ENCODE measurements around the gene CCDC152. TPM values are rescaled to one million over a fixed set of nuclear protein-coding genes. Genes with fewer than 3 reads are reported as not detected.

Gene CCDC152
- total RNA-seq, 6 donors from 2014 or later = 0.11 to 8.4 (median 0.58) TPM

- DNase-seq (no peak), ATAC-seq (ENCODE audit: low FRiP score in 2 of 2) (no peak)
- Histone ChIP-seq H3K27me3 (no peaks in the 10 kb centered on the region), H3K27ac (peak overlapping the region in 1 of 4 donors; percentile 43), H3K9me3 (no peaks in the 10 kb centered on the region), H3K4me1 (peaks cover 8 to 30% (median 13%) of the 10 kb centered on the region in 4 donors), H3K4me3 (peak overlapping the region in 1 of 4 donors; percentile 1), H3K36me3 (peaks cover 20 to 72% (median 21%) of the 10 kb centered on the region in 4 donors)
- WGBS, 2 donors = 43% methylated on average over 2 of the region's 2 CpGs
- TF ChIP-seq POLR2AphosphoS5 (IDR thresholded peaks at IDR 0.05) (no peak), EP300 (IDR thresholded peaks at IDR 0.05) (no peak), POLR2A (IDR thresholded peaks at IDR 0.05) (no peak), CTCF (IDR thresholded peaks at IDR 0.05) (no peak)
Observed at GRCh38 chr5:42806004-42806700, 49.5 kb downstream of the CCDC152 start.

- Histone ChIP-seq H3K27ac (peak overlapping the region in 1 of 4 donors; percentile 43), H3K4me1 (peaks cover 8 to 30% (median 13%) of the 10 kb centered on the region in 4 donors), H3K36me3 (peaks cover 14 to 66% (median 18%) of the 10 kb centered on the region in 4 donors), H3K4me3 (peak overlapping the region in 2 of 4 donors; percentile 56 to 64), H3K9me3 (no peaks in the 10 kb centered on the region), H3K27me3 (no peaks in the 10 kb centered on the region)
- no peak for TF ChIP-seq POLR2AphosphoS5 (IDR thresholded peaks at IDR 0.05)
- TF ChIP-seq CTCF (IDR thresholded peaks at IDR 0.05) = no peak
- no peak for TF ChIP-seq POLR2A (IDR thresholded peaks at IDR 0.05)
- no peak for TF ChIP-seq EP300 (IDR thresholded peaks at IDR 0.05)
- WGBS, 2 donors = 65 to 71% methylated on average over 3 of the region's 3 CpGs
- DNase-seq = no peak
- no peak for ATAC-seq (ENCODE audit: low FRiP score in 2 of 2)
Observed at GRCh38 chr5:42806701-42807262, 50.2 kb downstream of the CCDC152 start.

DNA sequence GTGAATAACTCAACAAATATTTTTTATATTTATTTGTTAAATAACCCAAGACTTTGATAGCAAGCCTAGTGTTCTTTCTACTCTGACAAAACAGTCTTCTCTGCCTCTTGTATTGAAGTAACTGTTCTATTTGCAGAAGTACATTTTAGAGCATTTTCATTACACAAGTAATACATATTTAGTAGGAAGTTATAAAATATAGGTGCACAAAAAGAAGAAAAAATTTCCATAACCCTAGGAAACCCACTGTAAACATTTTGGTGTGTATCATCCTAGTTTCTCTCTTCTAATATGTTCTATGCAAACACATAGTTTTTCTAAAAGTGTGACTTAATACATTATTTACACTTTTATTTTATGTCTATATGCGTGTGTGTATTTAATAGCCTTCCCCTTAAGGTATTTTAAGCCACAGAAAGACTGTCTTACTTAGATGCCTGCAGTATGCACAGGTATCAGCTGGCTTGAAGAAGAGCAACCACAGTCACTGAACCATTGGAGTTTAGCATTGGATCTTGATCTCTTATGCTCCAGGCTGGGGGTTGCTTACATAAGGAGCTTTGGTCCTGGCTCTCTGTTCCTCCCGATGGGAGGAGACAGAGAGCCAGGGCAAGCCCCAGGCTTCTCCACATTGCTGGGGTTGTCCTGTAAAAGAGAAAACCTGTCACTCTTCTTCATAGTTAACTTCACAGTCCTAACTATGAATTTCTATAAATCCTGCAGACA, 51.3 kb downstream of the CCDC152 start:
- DNase-seq = peak in 1 of 2 donors; percentile 33
- WGBS, 2 donors = 50 to 80% methylated on average over 1 to 2 of the region's 2 CpGs
- Histone ChIP-seq H3K36me3 (peaks cover 4 to 55% (median 12%) of the 10 kb centered on the region in 4 donors), H3K27ac (peak overlapping the region in 2 of 4 donors; percentile 11 to 34), H3K27me3 (no peaks in the 10 kb centered on the region), H3K9me3 (no peaks in the 10 kb centered on the region), H3K4me3 (peak overlapping the region; percentile 10 to 64 (median 49)), H3K4me1 (peaks cover 9 to 36% (median 16%) of the 10 kb centered on the region in 4 donors)
- no peak for ATAC-seq (ENCODE audit: low FRiP score in 2 of 2)
- TF ChIP-seq POLR2A (IDR thresholded peaks at IDR 0.05) (no peak), CTCF (IDR thresholded peaks at IDR 0.05) (no peak)

DNA sequence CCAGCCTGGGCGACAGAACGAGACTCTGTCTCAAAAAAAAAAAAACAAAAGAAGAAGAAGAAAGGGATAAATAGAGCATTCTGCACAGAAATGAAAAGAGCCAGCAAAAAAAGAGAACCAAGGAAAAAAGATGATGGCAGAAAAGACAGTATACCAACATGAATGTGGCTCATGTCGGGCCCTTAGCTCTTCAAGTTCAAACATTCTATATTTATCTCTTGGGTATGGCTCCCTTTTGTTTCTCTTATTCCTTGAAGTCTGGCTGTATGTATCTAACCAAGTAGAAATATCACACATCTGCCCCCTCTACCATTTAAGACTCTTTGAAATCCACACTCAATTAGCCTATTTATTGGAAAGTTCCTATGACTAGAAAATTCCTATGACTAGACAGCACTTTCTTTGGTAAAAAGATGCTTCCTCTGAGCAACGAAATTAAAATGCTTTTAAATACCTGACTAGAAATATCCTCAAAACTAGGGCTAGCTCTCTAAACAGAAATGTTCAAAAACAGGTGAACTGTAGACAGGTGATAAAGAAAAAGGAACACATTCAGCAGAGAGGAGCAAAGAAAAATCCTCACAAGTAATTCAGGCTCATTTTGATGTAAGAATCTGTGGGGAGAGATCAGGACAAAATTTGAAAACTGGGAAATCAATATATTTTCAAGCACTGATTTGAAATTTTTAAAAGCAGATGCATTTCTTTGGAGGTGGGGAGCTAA, 52.4 kb downstream of the CCDC152 start:
- peaks cover 9 to 36% (median 16%) of the 10 kb centered on the region in 4 donors for H3K4me1 ChIP-seq
- no peak for TF ChIP-seq CTCF (IDR thresholded peaks at IDR 0.05)
- no peak for TF ChIP-seq EP300 (IDR thresholded peaks at IDR 0.05)
- no peak for TF ChIP-seq POLR2AphosphoS5 (IDR thresholded peaks at IDR 0.05)
- no peak for TF ChIP-seq POLR2A (IDR thresholded peaks at IDR 0.05)
- H3K4me3 ChIP-seq = peak overlapping the region in 3 of 4 donors; percentile 42 to 64 (median 56)
- H3K27me3 ChIP-seq = no peaks in the 10 kb centered on the region
- no peak for DNase-seq
- H3K27ac ChIP-seq = peak overlapping the region in 3 of 4 donors; percentile 42 to 85 (median 83)
- peaks cover 4 to 43% (median 7%) of the 10 kb centered on the region in 4 donors for H3K36me3 ChIP-seq
- 55 to 62% methylated on average over 4 of the region's 4 CpGs for WGBS, 2 donors
- no peak for ATAC-seq (ENCODE audit: low FRiP score in 2 of 2)
- no peaks in the 10 kb centered on the region for H3K9me3 ChIP-seq
